Thyroid gland (tissue), 4 donors: ENCODE measurements around the gene VAPA.

Source experiments
- CTCF ChIP-seq, 6 experiments: fragments of 200-600 bp in 3 of 6; fragments of 450-650 bp in 3 of 6; sonication (generic) in 3 of 6; IDR thresholded peaks; one replicate each; pipeline ENCODE4 v1.5.1; 2016 to 2019; ENCODE audit warnings: antibody characterized with exemption in 6 of 6, mild to moderate bottlenecking in 2 of 6, inconsistent platforms in 1 of 6, moderate library complexity in 1 of 6
- POLR2A ChIP-seq, 2 donors: fragments of 450-650 bp; IDR thresholded peaks; one replicate each; pipeline ENCODE4 v1.6.1; 2017; ENCODE audit warnings: antibody characterized with exemption in 2 of 2, mild to moderate bottlenecking in 2 of 2, moderate library complexity in 1 of 2

GRCh38 chr18:9927392-9928063 is 13.7 kb downstream of the VAPA start:
- TF ChIP-seq CTCF (IDR thresholded peaks at IDR 0.05) (peak in 1 of 6 experiments; percentile 20), POLR2A (IDR thresholded peaks at IDR 0.05) (no peak)
